IMR-90 (cell line): ENCODE data around the gene GRB2.

Experiments used
- CEBPB ChIP-seq: IDR thresholded peaks from 2 replicates; pipeline ENCODE4 v1.6.1; 2012; ENCODE audit warnings: low read depth, low read length, improper control_type of control experiment
- FOS ChIP-seq: fragments of 150-350 bp; IDR thresholded peaks from 2 replicates; pipeline ENCODE4 v1.6.1; 2016; ENCODE audit warnings: low read depth, low read length
- POLR2A ChIP-seq: IDR thresholded peaks from 2 replicates; pipeline ENCODE4 v1.6.1; 2012; ENCODE audit warnings: mild to moderate bottlenecking, low read depth, low read length
- RCOR1 ChIP-seq: IDR thresholded peaks from 2 replicates; pipeline ENCODE4 v1.6.1; 2012; ENCODE audit warnings: mild to moderate bottlenecking, low read length, improper control_type of control experiment; ENCODE audit not compliant: insufficient replicate concordance
- USF2 ChIP-seq: fragments of 150-350 bp; IDR thresholded peaks from 2 replicates; pipeline ENCODE4 v1.6.1; 2017; ENCODE audit warnings: mild to moderate bottlenecking, antibody characterized with exemption, low read length, low read depth
- TF ChIP-seq, protein P1 (sequence below): conservative IDR thresholded peaks from 2 replicates; pipeline ENCODE4 v1.5.1; 2012; ENCODE audit warnings: mild to moderate bottlenecking, low read depth, low read length, improper control_type of control experiment

GRCh38 chr17:75361996-75362395 is 43.5 kb downstream of the GRB2 start:
- TF ChIP-seq RCOR1 (no peak), POLR2A (no peak), USF2 (no peak), FOS (no peak), CEBPB (no peak)
- TF ChIP-seq, protein P1, sequence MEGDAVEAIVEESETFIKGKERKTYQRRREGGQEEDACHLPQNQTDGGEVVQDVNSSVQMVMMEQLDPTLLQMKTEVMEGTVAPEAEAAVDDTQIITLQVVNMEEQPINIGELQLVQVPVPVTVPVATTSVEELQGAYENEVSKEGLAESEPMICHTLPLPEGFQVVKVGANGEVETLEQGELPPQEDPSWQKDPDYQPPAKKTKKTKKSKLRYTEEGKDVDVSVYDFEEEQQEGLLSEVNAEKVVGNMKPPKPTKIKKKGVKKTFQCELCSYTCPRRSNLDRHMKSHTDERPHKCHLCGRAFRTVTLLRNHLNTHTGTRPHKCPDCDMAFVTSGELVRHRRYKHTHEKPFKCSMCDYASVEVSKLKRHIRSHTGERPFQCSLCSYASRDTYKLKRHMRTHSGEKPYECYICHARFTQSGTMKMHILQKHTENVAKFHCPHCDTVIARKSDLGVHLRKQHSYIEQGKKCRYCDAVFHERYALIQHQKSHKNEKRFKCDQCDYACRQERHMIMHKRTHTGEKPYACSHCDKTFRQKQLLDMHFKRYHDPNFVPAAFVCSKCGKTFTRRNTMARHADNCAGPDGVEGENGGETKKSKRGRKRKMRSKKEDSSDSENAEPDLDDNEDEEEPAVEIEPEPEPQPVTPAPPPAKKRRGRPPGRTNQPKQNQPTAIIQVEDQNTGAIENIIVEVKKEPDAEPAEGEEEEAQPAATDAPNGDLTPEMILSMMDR: no peak
